ENCODE results near the gene DDX51. TPM values are rescaled to one million over a fixed set of nuclear protein-coding genes. Genes with fewer than 3 reads are reported as not detected.

DDX51 gene
- polyA plus RNA-seq, 2 of the 4 experiments (the other 2 are of a cell fraction) = 10.2 to 22.6 TPM

DNA sequence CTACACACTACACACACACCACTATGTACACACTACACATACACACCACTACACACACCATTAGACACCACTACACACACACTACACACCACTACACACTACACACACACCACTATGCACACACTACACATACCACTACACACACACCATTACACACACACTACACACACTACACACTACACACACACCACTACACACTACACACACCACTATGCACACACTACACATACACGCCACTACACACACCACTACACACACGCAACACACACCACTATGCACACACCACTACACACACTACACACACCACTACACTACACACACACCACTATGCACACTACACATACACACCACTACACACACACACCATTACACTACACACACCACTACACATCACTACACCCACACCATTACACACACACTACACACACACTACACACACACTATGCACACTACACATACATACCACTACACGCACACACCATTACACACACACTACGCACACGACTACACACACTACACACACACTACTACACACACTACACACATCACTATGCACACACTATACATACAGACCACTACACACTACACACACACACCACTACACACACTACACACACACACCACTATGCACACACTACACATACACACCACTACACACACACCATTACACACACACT is 13.8 kb upstream of the DDX51 start:
- FAIRE-seq = no peak
- Histone ChIP-seq H3K27ac (no peak overlapping the region), H3K9me3 (no peaks in the 10 kb centered on the region), H3K4me3 (no peak overlapping the region), H3K4me2 (no peak overlapping the region), H3K4me1 (peaks cover 6% of the 10 kb centered on the region)
- WGBS (ENCODE audit: missing lambda C conversion rate) = 91% methylated on average over 5 of the region's 5 CpGs
- no peak for ATAC-seq
- no peak for DNase-seq (ENCODE audit: low read depth in 1 of 2, low spot score in 1 of 2)
- TF ChIP-seq EHMT2 (IDR thresholded peaks at IDR 0.05; ENCODE audit: low read depth) (no peak), JUN (IDR thresholded peaks at IDR 0.05) (no peak), HOXA7 (CRISPR knock-in tag; IDR thresholded peaks at IDR 0.05) (no peak)
- ChIA-PET CTCF (interaction anchor here (1.3 kb wide), 1 partner anchor 256 kb away, joined by 7 read pairs; no protein-coding TSS in a partner anchor), POLR2A (no interaction called here)

DNA sequence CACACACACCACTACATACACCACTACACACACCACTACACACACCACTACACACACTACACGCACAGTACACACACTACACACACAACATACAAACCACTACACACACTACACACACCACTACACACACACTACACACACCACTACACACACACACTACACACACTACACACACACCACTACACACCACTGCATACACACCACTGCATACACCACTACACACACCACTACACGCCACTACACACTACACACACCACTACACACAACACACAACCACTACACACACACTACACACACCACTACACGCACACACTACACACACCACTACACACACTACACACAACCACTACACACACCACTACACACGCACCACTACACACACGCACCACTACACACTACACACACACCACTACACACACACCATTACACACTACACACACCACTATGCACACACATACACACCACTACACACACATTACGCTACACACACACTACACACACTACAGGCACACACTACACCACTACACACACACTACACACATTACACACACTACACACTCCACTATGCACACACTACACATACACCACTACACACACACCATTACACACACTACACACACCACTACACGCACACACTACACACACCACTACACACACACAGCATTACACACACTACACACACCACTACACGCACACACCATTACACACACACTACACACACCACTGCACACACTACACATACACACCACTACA is 12.6 kb upstream of the DDX51 start:
- WGBS (ENCODE audit: missing lambda C conversion rate) = 74% methylated on average over 8 of the region's 8 CpGs
- CTCF ChIA-PET = no interaction called here
- H3K9me3 ChIP-seq = no peaks in the 10 kb centered on the region
- ATAC-seq (no peak), FAIRE-seq (no peak), DNase-seq (ENCODE audit: low read depth in 1 of 2, low spot score in 1 of 2) (no peak)
- POLR2A ChIA-PET = no interaction called here
- no peak overlapping the region for H3K27ac ChIP-seq
- H3K4me3 ChIP-seq = no peak overlapping the region
- TF ChIP-seq MAFK (IDR thresholded peaks at IDR 0.05; ENCODE audit: partially characterized antibody) (no peak), JUNB (IDR thresholded peaks at IDR 0.05) (no peak), TP53 (CRISPR knock-in tag; IDR thresholded peaks at IDR 0.05) (no peak), CEBPB (IDR thresholded peaks at IDR 0.05) (no peak), POLR2AphosphoS2 (conservative IDR thresholded peaks at IDR 0.05; ENCODE audit: low read length) (no peak), ZNF302 (CRISPR knock-in tag; IDR thresholded peaks at IDR 0.05) (no peak), EP300 (IDR thresholded peaks at IDR 0.05) (no peak)
- H3K4me2 ChIP-seq = no peak overlapping the region
- H3K4me1 ChIP-seq = no peaks in the 10 kb centered on the region

DNA sequence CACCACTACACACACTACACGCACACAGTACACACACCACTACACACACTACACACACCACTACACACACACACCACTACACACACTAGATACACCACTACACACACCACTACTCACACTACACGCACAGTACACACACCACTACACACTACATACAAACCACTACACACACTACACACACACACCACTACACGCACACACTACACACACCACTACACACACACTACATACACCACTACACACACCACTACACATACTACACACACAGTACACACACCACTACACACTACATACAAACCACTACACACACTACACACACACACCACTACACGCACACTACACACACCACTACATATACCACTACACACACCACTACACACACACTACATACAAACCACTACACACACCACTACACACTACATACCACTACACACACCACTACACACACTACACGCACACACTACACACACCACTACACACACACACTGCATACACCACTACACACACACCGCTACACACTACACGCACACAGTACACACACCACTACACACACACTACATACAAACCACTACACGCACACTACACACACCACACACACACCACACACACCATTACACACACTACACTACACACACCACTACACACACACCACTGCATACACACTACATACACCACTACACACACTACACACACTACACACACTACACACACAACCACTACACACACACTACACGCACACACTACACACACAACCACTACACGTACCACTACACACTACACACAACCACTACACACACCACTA is 11.9 kb upstream of the DDX51 start:
- H3K4me1 ChIP-seq = no peaks in the 10 kb centered on the region
- H3K9me3 ChIP-seq = no peaks in the 10 kb centered on the region
- DNase-seq (ENCODE audit: low read depth in 1 of 2, low spot score in 1 of 2) = no peak
- no peak overlapping the region for H3K4me3 ChIP-seq
- ChIA-PET CTCF (interaction anchor here (1.1 to 1.2 kb wide), 3 partner anchors 20 to 258 kb away, joined by 4 to 6 read pairs (median 5); no protein-coding TSS in a partner anchor), POLR2A (no interaction called here)
- no peak overlapping the region for H3K4me2 ChIP-seq
- H3K27ac ChIP-seq = no peak overlapping the region
- no peak for FAIRE-seq
- ATAC-seq = no peak
- TF ChIP-seq JUN (IDR thresholded peaks at IDR 0.05) (no peak), ESRRA (IDR thresholded peaks at IDR 0.05; ENCODE audit: borderline replicate concordance, low read length) (no peak), RCOR1 (IDR thresholded peaks at IDR 0.05; ENCODE audit: low read depth, low read length) (no peak), PHF8 (IDR thresholded peaks at IDR 0.05; ENCODE audit: borderline replicate concordance, low read depth) (no peak), RNF2 (IDR thresholded peaks at IDR 0.05; ENCODE audit: borderline replicate concordance, low read depth) (no peak), TFCP2L1 (CRISPR knock-in tag; IDR thresholded peaks at IDR 0.05) (no peak), FOXS1 (CRISPR knock-in tag; IDR thresholded peaks at IDR 0.05) (no peak), CBX2 (IDR thresholded peaks at IDR 0.05; ENCODE audit: borderline replicate concordance, low read depth) (no peak)
- TF ChIP-seq, protein P1, sequence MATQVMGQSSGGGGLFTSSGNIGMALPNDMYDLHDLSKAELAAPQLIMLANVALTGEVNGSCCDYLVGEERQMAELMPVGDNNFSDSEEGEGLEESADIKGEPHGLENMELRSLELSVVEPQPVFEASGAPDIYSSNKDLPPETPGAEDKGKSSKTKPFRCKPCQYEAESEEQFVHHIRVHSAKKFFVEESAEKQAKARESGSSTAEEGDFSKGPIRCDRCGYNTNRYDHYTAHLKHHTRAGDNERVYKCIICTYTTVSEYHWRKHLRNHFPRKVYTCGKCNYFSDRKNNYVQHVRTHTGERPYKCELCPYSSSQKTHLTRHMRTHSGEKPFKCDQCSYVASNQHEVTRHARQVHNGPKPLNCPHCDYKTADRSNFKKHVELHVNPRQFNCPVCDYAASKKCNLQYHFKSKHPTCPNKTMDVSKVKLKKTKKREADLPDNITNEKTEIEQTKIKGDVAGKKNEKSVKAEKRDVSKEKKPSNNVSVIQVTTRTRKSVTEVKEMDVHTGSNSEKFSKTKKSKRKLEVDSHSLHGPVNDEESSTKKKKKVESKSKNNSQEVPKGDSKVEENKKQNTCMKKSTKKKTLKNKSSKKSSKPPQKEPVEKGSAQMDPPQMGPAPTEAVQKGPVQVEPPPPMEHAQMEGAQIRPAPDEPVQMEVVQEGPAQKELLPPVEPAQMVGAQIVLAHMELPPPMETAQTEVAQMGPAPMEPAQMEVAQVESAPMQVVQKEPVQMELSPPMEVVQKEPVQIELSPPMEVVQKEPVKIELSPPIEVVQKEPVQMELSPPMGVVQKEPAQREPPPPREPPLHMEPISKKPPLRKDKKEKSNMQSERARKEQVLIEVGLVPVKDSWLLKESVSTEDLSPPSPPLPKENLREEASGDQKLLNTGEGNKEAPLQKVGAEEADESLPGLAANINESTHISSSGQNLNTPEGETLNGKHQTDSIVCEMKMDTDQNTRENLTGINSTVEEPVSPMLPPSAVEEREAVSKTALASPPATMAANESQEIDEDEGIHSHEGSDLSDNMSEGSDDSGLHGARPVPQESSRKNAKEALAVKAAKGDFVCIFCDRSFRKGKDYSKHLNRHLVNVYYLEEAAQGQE (IDR thresholded peaks at IDR 0.05) = no peak
- WGBS (ENCODE audit: missing lambda C conversion rate) = 81% methylated on average over 10 of the region's 10 CpGs

Data from A549 (cell line).